Measurements from ENCODE around the gene RNASEH1. TPM values are rescaled to one million over a fixed set of nuclear protein-coding genes. Genes with fewer than 3 reads are reported as not detected.

Gene RNASEH1
- total RNA-seq, 1 donor from 2014 or later = 23.5 TPM

DNA sequence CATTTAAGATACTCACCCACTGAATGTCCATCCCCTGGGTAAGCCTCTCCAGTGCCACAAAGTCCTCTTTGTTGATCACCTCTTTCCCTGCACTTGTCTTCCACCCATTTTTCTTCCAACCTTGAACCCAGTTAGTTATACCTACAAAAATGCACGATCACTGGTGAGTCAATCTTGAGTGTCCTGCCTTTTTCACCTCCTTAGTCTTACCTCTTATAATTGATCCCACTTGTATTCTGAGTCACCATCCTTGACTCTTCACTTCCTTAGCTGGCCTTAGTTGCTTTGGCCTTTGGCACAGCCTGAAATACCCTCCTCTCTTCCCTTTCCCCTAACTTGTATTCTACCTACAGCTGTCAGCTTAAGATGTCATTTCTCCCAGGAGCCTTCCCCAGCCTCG is 10.2 kb downstream of the RNASEH1 start:
- DNase-seq = no peak

GRCh38 chr2:3545788-3546478 is 12.2 kb downstream of the RNASEH1 start:
- DNase-seq = no peak

GRCh38 chr2:3543023-3543683 is 15.0 kb downstream of the RNASEH1 start:
- no peak for DNase-seq

- no peak for DNase-seq
These were observed 16.0 kb downstream of the RNASEH1 start for GRCh38 chr2:3542107-3542506.

- no peak for DNase-seq
These were observed 18.3 kb downstream of the RNASEH1 start for GRCh38 chr2:3539836-3540235.

- peak; percentile 79 for DNase-seq
These were observed 21.2 kb downstream of the RNASEH1 start for GRCh38 chr2:3536682-3537632.

DNA sequence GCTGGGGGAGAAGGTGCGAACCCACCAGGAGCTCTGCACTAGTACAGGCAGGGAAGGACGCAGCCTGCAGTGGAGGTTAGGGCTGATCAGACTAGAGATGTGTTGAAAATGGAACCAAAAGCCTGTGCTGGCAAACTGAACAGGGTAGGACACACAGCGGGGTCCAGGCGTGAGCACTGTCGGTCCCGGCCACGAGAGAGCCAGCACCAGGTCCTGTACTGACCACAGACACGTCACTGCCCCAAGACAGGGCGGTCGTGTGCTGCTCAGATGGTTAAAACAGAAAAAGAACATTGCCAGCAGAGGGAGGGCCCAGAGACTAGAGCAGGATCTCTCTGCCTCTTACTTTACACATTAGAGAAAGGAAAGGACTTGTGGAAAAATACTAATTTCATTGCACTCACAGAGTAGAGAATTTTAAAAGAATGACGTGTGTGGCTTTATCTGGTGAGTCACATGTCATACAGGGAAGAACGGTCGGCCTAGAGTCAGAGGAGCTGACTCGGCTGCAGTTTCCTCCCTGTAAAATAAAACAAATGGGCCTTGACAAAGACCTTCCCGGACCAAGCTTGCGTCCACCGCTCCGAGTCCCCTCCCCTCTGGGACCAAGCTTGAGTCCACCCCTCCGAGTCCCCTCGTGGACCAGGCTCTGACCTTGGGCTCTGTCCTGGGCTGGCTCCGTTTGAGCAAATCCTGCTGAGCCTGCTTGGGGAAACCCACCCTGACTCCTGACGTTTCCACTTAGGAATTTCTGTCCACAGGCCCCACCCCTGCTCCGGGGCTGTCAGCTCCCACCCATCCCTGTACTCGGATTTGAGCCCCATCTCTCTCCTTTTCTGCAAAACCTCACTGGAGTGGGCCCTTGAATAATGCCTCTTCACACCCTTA is 22.1 kb downstream of the RNASEH1 start:
- DNase-seq = peak; percentile 79

DNA sequence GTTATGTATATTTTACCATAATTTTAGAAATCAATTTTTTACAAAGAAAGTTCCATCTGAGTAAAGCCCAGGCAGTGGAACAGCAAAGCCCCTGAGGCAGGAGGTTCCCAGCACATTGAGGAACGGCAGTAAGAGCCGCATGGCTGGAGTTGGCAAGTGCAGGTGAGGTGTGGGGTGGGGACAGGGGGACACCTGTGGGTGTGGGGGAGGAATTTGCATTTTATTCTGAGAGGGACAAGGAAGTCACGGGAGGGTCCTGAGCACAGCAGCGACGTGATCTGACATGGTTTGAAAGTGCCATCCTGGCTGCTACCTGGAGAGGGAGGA is 22.7 kb downstream of the RNASEH1 start:
- DNase-seq = no peak

DNA sequence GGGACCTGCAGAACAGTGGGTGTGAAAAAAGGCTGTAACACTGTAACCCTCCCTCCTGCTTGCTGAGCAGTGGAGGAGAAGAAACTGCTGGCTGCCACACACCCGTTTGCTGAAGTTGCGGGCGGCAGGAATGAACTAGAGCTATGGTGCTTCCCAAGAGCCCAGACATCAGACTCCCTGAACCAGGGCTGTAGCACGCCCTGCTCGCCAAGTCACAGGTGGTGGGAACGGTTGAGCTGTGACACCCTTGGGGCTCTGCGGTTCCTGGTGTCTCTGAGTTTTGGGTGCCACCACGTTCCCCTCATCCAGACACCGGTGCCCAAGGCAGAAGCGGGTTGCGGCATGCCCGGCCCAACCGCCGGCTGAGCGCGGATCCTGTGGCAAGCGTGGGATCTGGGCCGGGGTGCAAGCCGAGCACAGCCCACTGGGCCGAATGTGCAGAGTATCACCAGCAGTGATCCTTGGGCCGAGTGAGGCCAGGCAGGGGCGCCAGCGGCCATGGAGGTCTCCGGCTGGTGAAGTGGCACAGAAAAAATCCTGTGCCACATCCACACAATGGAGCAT is 23.8 kb downstream of the RNASEH1 start:
- DNase-seq = no peak

DNA sequence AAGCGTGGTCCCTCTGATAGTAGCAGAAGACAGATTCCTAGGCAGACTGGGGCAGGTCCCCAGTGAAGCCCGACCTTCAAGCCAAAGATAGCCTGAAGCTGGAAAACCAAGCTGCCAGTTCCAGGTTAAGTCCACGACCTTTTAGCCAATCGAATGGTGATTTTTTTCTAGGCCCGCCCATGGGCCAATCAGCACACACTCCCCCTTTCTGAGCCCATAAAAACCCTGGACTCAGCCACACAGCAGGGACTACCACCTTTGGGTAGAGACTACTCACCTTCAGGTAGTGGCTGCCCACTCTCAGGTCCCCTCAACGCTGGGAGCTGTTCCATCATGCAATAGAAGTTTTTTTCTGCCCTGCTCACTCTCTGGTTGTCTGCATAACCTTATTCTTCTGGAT is 24.3 kb downstream of the RNASEH1 start:
- DNase-seq = no peak

DNA sequence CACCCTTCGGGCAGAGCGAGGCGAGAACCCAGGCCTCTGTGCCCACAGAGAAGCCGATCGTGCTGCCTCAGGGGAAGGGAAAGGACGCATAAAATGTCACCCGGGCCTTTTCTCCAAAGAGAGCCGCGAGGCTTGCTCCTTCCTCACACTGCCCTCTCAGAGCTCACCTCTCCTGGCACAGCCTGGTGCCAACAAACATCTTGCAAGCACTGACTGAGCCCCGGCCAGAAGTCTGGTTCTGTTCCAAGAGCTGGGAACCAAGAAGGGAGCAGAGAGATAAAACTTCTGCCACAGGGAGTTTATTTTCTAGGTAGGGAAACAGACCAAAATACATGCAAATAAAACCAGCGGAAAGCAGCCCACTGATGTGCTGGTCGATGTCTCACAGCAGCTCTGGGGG is 25.2 kb downstream of the RNASEH1 start:
- no peak for DNase-seq

GRCh38 chr2:3529316-3530025 is 28.7 kb downstream of the RNASEH1 start:
- no peak for DNase-seq

DNA sequence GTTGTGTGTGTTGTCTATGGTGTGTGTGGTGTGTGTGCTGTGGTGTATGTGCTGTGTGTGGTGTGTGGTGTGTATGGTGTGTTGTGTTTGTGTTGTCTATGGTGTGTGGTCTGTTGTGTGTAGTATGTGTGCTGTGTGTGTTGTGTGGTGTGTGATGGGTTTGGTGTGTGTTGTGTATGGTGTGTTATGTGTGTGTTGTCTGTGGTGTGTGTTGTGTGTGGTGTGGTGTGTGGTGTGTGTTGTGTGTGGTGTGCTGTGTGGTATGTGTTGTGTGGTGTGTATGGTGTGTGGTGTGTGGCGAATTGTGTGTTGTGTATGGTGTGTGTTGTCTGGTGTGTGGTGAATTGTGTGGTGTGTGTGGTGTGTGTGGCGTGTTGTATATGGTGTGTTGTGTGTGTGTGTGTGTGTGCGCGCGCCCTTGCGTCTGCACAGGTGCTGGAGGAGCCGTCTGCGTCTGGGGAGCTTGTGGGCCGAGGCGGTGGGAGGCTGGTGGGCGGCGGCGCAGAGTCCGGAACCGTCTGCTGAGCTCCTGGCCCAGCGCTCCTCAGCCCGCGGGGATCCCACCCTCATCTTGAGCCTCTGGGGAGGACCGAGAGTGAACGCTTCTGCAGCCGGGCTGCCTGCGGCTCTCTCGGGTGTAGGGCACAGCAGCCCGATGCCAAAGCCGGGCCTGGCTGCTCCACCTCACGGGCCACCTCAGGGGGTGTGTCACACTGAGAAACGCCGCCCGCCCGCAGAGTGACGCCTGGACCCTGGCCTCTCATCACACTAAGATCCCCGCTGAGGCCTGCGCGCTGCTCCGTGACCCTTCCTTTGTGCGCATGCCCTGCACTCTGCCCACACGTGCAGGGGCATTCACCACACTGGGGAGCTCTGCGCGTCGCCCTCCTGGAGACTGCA is 30.0 kb downstream of the RNASEH1 start:
- no peak for DNase-seq

DNA sequence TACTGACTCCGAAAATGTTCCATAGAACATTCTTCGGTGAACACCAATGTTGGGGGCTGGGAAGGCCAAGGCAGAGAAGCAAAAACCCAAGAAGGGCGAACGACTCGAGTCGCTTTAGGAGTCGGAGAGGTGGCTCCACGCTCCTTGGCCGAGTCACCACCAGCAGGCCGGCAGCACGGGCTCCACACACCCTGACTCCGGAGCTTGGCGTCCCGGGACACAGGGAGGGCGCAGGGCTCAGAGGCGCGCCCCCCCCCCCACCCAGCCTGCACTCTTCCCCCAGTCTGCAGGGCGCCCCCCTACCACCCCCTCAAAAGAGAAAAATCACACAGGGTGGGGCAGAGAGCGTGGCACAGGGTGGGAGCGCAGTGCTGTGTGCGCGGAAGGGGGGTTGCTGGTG is 31.3 kb downstream of the RNASEH1 start:
- DNase-seq = no peak

- DNase-seq = peak; percentile 13
These were observed 34.5 kb downstream of the RNASEH1 start for GRCh38 chr2:3523551-3524041.

DNA sequence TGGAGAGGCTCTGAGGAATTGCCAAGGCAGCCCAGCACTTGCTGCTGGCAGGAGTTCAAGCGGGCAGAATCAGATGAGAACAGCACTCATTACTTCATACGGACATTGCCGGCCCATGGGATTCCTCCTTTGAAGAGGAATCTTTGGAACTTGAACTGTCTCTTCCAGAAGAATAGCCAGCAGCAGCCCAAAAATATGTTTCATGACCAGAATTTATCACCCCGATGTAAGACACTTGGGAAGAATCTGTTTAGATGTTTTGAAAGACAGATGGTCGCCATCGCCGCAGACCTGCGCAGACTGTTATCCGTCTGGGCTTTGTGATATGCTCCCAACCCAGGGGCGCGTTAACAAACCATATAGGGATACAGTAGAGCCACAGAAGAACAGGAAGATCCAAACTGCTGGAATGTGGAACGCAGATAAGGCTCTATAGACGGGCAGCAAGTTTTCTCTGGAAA is 35.1 kb downstream of the RNASEH1 start:
- DNase-seq = no peak

- no peak for DNase-seq
These were observed 37.5 kb downstream of the RNASEH1 start for GRCh38 chr2:3520591-3520990.

- DNase-seq = peak; percentile 81
These were observed 38.6 kb downstream of the RNASEH1 start, which contains the start of gene ADI1 for GRCh38 chr2:3519255-3520205. Gene ADI1 (minus strand): TSS chr2:3519531. CDS start chr2:3519487, 44 bp downstream.

Measured in dermis blood vessel endothelial cell (primary cell).